ENCODE measurements around the gene ARHGAP26. TPM values are rescaled to one million over a fixed set of nuclear protein-coding genes. Genes with fewer than 3 reads are reported as not detected.

ARHGAP26 gene
- total and polyA plus RNA-seq, 2 experiments from 2014 or later: 9.5 to 16.8 TPM

DNA sequence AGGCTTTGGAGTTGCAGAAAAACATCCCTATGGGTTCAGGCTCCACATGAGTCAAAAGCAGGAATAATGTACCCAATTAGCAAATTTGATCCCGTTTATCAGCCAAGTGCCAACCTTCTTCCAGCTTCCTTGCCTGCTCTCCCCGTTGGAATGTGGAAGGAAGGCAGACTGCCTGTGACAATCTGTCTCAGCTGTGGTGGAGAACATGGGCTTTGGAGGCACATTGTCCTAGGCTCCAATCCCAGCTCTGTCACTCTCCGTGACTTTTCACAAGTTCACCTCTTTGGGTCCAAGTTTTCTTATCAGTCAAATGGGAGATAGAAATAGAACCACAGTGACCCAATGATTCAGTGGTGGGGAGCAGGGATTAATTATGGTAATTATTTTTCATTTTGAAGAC is 113.9 kb downstream of the ARHGAP26 start:
- Histone ChIP-seq H3F3A (replicated peaks; ENCODE audit: low read depth) (0 out of 2 replicates have a peak, but pooled peaks cover 4% of the 10 kb centered on the region), H3K4me2 (no peak overlapping the region), H4K20me1 (replicated peaks; ENCODE audit: insufficient read depth) (no peaks in the 10 kb centered on the region), H2AFZ (no peak overlapping the region), H3K27me3 (ENCODE audit: insufficient read depth) (no peaks in the 10 kb centered on the region), H3K36me3 (ENCODE audit: insufficient read depth) (no peaks in the 10 kb centered on the region), H3K27ac (ENCODE audit: low read depth) (no peak overlapping the region), H3K4me1 (ENCODE audit: insufficient read depth) (peaks cover 20% of the 10 kb centered on the region), H3K79me2 (replicated peaks; ENCODE audit: insufficient read depth) (no peaks in the 10 kb centered on the region), H3K9me2 (ENCODE audit: insufficient read depth) (no peaks in the 10 kb centered on the region), H3K4me3 (no peak overlapping the region)
- no peaks in the 10 kb centered on the region for H3K36me3 Mint-ChIP-seq (ENCODE audit: low read depth)
- peaks cover 6% of the 10 kb centered on the region for H3K27me3 Mint-ChIP-seq (ENCODE audit: insufficient read depth, low read depth, poor library complexity)
- ATAC-seq (no peak), DNase-seq (ENCODE audit: low spot score) (no peak)
- TF ChIP-seq ZNF114 (CRISPR knock-in tag; IDR thresholded peaks at IDR 0.05) (no peak), NANOG (IDR thresholded peaks at IDR 0.05; ENCODE audit: borderline replicate concordance) (no peak), ZNF331 (CRISPR knock-in tag; IDR thresholded peaks at IDR 0.05; ENCODE audit: low read depth) (no peak), ZNF462 (CRISPR knock-in tag; IDR thresholded peaks at IDR 0.05) (no peak), JUNB (IDR thresholded peaks at IDR 0.05; ENCODE audit: unreplicated experiment) (no peak), EZH2phosphoT487 (IDR thresholded peaks at IDR 0.05; ENCODE audit: unreplicated experiment) (no peak), STAT1 (IDR thresholded peaks at IDR 0.05; ENCODE audit: unreplicated experiment) (no peak), REST (IDR thresholded peaks at IDR 0.05; ENCODE audit: unreplicated experiment) (no peak), CREB1 (CRISPR knock-in tag; IDR thresholded peaks at IDR 0.05; ENCODE audit: low read depth) (no peak), EZH2 (IDR thresholded peaks at IDR 0.05; ENCODE audit: low read depth, unreplicated experiment) (no peak), POLR2AphosphoS5 (IDR thresholded peaks at IDR 0.05; ENCODE audit: low read depth) (no peak)
- TF ChIP-seq, protein P1, sequence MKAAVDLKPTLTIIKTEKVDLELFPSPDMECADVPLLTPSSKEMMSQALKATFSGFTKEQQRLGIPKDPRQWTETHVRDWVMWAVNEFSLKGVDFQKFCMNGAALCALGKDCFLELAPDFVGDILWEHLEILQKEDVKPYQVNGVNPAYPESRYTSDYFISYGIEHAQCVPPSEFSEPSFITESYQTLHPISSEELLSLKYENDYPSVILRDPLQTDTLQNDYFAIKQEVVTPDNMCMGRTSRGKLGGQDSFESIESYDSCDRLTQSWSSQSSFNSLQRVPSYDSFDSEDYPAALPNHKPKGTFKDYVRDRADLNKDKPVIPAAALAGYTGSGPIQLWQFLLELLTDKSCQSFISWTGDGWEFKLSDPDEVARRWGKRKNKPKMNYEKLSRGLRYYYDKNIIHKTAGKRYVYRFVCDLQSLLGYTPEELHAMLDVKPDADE (IDR thresholded peaks at IDR 0.05): no peak
- TF ChIP-seq, protein P2, sequence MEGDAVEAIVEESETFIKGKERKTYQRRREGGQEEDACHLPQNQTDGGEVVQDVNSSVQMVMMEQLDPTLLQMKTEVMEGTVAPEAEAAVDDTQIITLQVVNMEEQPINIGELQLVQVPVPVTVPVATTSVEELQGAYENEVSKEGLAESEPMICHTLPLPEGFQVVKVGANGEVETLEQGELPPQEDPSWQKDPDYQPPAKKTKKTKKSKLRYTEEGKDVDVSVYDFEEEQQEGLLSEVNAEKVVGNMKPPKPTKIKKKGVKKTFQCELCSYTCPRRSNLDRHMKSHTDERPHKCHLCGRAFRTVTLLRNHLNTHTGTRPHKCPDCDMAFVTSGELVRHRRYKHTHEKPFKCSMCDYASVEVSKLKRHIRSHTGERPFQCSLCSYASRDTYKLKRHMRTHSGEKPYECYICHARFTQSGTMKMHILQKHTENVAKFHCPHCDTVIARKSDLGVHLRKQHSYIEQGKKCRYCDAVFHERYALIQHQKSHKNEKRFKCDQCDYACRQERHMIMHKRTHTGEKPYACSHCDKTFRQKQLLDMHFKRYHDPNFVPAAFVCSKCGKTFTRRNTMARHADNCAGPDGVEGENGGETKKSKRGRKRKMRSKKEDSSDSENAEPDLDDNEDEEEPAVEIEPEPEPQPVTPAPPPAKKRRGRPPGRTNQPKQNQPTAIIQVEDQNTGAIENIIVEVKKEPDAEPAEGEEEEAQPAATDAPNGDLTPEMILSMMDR (conservative IDR thresholded peaks at IDR 0.05; ENCODE audit: low read depth in 2 of 2): no peak
- H3K4me1 Mint-ChIP-seq: peaks cover 37% of the 10 kb centered on the region
- no peaks in the 10 kb centered on the region for H3K9me3 Mint-ChIP-seq
- H3K4me3 Mint-ChIP-seq: no peak overlapping the region
- H3K27ac Mint-ChIP-seq: no peak overlapping the region

Data from GM23338 (cell line).